Psoas muscle (tissue), 8 donors: ENCODE data around the gene BPTF. TPM values are rescaled to one million over a fixed set of nuclear protein-coding genes. Genes with fewer than 3 reads are reported as not detected.

ENCODE experiments used
- ATAC-seq, 4 donors: fragments of 200-7000 bp; cut with Tn5 transposase; one replicate each; pipeline ENCODE4 v1.9.1; 2020; ENCODE audit warnings: moderate library complexity in 3 of 4, mild to moderate bottlenecking in 2 of 4
- DNase-seq, 2 donors: peaks; one replicate each; pipeline ENCODE4 v3.0.0-alpha.2; 2020
- H3K27ac ChIP-seq: fragments of 200-600 bp; one replicate; pipeline ENCODE4 v1.8.0; 2022
- H3K27me3 ChIP-seq, 3 donors: fragments of 200-600 bp in 1 of 3; one replicate each; pipeline versions ENCODE4 v1.6.1 to v1.8.0; 2013 to 2022; ENCODE audit warnings: low read length in 2 of 3, mild to moderate bottlenecking in 2 of 3, moderate library complexity in 1 of 3; ENCODE audit not compliant: insufficient read depth in 3 of 3
- H3K36me3 ChIP-seq, 2 donors: fragments of 200-600 bp in 1 of 2; one replicate each; pipeline versions ENCODE4 v1.6.1 to v1.8.0; 2013 to 2022; ENCODE audit warnings: low read depth in 1 of 2, mild to moderate bottlenecking in 1 of 2, moderate library complexity in 1 of 2; ENCODE audit not compliant: insufficient read depth in 1 of 2
- H3K4me1 ChIP-seq: fragments of 200-600 bp; one replicate; pipeline ENCODE4 v1.8.0; 2022
- H3K4me3 ChIP-seq: fragments of 200-600 bp; one replicate; pipeline ENCODE4 v1.8.0; 2022; ENCODE audit warnings: mild to moderate bottlenecking
- H3K9me3 ChIP-seq: fragments of 200-600 bp; one replicate; pipeline ENCODE4 v1.8.0; 2022
- WGBS, 3 donors: extraction: QIAGEN DNeasy Blood & Tissue Kit; methylation state at CpG; one replicate each; pipeline versions ENCODE4 v1.1.6 to v1.1.7; 2013; 5-methylcytosine and 5-hydroxymethylcytosine counted together
- intact Hi-C, 2 donors: fragments of 100-400 bp; cut with DNase I; formaldehyde crosslinking; loops; one replicate each; pipeline versions ENCODE4 v1.11.0 to v1.14.2; 2022
- polyA plus RNA-seq, 3 donors: library from polyadenylated mRNA; stranded (reverse); fragments of 200-250 nt; gene quantifications; one replicate each; pipeline ENCODE4 v1.2.3, GENCODE V29; 2013
- total RNA-seq, 4 donors: library from RNA; stranded (reverse); fragmentation: NEBNext Ultra II Directional in 2 of 4; extraction: Animal tissue kit (Norgen Biotek cat#: 25700) in 2 of 4; gene quantifications; one replicate each; pipeline versions ENCODE4 v1.2.1 to v1.2.4, GENCODE V29; 2021 to 2023
- TF ChIP-seq, protein P1 (sequence below): fragments of 200-600 bp; IDR thresholded peaks from one replicate; pipeline ENCODE4 v1.8.0; 2022; ENCODE audit warnings: antibody characterized with exemption
- donor health status: healthy with polysubstance abuse.
- donor health status: DM: no; HTN: no; CAD: no; lungs with moderate emphysema.
- donor health status: Bipolar disorder and iron deficiency.
- donor health status: healthy.
- donor health status: DM: yes; HTN: yes; CAD: no.
- donor health status: DM: no; HTN: no; CAD: no.
- donor health status: DM: no; HTN: no; CAD: no.
- donor health status: DM: yes; HTN: yes; CAD: no.

BPTF gene
- total and polyA plus RNA-seq, 7 donors, result 10.0 to 60.9 (median 48.0) TPM

DNA sequence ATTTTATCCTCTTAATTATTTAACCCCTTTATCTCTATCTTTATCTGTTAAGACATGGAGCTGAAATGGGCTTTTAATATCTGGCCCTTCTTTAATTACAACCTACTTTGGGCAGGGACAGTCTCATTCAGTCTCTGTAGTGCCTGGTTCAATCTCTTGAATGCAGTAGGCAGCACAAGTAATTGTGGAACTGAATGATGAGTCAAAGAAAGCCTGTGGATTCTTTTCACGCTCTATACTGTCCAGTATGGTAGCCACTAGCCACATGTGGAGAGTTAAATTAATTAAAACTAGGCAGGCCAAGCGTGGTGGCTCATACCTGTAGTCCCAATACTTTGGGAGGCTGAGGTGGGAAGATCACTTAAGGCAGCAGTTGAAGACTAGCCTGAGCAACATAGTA is 9.3 kb downstream of the BPTF start:
- WGBS, 3 donors, result 98% methylated on average over 2 of the region's 2 CpGs
- H3K9me3 ChIP-seq, result no peaks in the 10 kb centered on the region
- TF ChIP-seq, protein P1, sequence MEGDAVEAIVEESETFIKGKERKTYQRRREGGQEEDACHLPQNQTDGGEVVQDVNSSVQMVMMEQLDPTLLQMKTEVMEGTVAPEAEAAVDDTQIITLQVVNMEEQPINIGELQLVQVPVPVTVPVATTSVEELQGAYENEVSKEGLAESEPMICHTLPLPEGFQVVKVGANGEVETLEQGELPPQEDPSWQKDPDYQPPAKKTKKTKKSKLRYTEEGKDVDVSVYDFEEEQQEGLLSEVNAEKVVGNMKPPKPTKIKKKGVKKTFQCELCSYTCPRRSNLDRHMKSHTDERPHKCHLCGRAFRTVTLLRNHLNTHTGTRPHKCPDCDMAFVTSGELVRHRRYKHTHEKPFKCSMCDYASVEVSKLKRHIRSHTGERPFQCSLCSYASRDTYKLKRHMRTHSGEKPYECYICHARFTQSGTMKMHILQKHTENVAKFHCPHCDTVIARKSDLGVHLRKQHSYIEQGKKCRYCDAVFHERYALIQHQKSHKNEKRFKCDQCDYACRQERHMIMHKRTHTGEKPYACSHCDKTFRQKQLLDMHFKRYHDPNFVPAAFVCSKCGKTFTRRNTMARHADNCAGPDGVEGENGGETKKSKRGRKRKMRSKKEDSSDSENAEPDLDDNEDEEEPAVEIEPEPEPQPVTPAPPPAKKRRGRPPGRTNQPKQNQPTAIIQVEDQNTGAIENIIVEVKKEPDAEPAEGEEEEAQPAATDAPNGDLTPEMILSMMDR, result no peak
- H3K27ac ChIP-seq, result no peak overlapping the region
- intact Hi-C loops, result no loop called here
- no peaks in the 10 kb centered on the region for H3K27me3 ChIP-seq
- ATAC-seq (no peak), DNase-seq (no peak)
- H3K4me1 ChIP-seq, result peaks cover 52% of the 10 kb centered on the region
- H3K4me3 ChIP-seq, result no peak overlapping the region
- H3K36me3 ChIP-seq, result no peaks in the 10 kb centered on the region

DNA sequence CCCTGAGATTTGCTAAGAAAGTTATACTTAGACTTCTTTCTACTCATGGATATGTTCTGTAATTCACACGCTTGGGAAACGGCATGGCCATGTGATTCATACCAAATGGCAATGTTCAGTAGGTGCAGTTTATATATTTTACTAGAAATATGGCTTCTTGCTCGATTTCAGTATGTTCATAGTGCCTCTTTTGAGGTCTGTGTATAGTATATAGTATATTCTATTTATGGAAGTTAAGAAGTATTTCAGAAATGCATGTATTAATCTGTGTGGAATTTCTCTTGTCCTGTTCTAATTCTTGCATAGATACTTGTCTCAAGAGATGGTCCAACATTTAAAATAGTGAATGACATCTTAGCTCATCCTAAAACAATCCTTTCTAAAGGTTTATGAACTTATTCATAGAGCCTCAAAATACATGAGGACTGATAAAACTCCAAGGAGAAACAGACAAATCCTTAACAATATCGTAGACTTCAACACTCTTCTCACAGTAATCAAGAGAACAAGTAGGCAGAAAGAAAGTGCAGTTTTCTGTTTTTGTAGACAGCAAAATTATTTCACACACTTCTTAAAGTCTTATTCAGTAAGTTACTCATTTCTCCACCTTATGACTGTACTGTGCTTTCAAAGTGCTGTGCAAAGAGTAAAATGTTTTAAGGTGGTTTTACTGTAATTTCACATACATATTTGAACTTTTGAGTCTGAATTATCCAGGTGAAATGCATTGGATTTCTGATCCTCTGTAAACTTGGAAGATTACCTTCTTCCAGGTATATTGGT is 11.1 kb downstream of the BPTF start:
- peak in 3 of 4 donors; percentile 27 to 75 (median 66) for ATAC-seq
- 24 to 29% (median 27%) methylated on average over 4 of the region's 4 CpGs for WGBS, 3 donors
- peak overlapping the region; percentile 24 for H3K27ac ChIP-seq
- peaks cover 36% of the 10 kb centered on the region for H3K4me1 ChIP-seq
- H3K36me3 ChIP-seq, result no peaks in the 10 kb centered on the region
- no peak overlapping the region for H3K4me3 ChIP-seq
- TF ChIP-seq, protein P1, result no peak
- intact Hi-C loops, result no loop called here
- no peak for DNase-seq
- H3K27me3 ChIP-seq, result no peaks in the 10 kb centered on the region
- no peaks in the 10 kb centered on the region for H3K9me3 ChIP-seq

DNA sequence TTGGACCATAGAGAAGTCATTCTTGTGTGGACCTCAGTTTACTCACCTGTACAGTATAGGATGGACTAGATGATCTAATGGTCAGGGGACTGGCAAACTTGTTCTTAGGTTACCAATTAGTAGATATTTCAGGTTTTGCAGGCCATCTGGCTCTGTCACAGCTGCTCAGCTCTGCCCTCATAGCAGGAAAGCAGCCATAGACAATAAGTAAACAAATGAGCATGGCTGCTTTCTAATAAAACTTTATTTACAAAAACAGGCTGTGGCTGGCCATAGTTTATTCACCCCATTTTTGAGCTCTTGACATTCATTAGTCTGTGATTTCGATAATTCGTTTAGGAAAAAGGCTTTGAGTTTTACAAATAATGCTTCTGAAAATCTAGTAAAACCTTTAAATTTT is 12.7 kb downstream of the BPTF start:
- no peaks in the 10 kb centered on the region for H3K36me3 ChIP-seq
- H3K4me1 ChIP-seq, result peaks cover 37% of the 10 kb centered on the region
- no peaks in the 10 kb centered on the region for H3K27me3 ChIP-seq
- no peaks in the 10 kb centered on the region for H3K9me3 ChIP-seq
- no peak overlapping the region for H3K4me3 ChIP-seq
- TF ChIP-seq, protein P1, result no peak
- ATAC-seq (no peak), DNase-seq (no peak)
- H3K27ac ChIP-seq, result no peak overlapping the region
- 96 to 100% (median 99%) methylated on average over 2 of the region's 2 CpGs for WGBS, 3 donors
- intact Hi-C loops, result no loop called here

- TF ChIP-seq, protein P1, result no peak
- Histone ChIP-seq H3K9me3 (no peaks in the 10 kb centered on the region), H3K4me1 (peaks cover 37% of the 10 kb centered on the region), H3K36me3 (no peaks in the 10 kb centered on the region), H3K4me3 (no peak overlapping the region), H3K27ac (no peak overlapping the region), H3K27me3 (no peaks in the 10 kb centered on the region)
- WGBS, 3 donors, result 87 to 92% (median 88%) methylated on average over 3 of the region's 3 CpGs
- intact Hi-C loops, result no loop called here
- ATAC-seq, result no peak
- DNase-seq, result no peak
Measured at GRCh38 chr17:67838538-67838937, 13.2 kb downstream of the BPTF start.

- H3K4me1 ChIP-seq, result peaks cover 23% of the 10 kb centered on the region
- H3K27me3 ChIP-seq, result no peaks in the 10 kb centered on the region
- no peak overlapping the region for H3K4me3 ChIP-seq
- intact Hi-C loops, result no loop called here
- DNase-seq (no peak), ATAC-seq (no peak)
- TF ChIP-seq, protein P1, result no peak
- no peaks in the 10 kb centered on the region for H3K9me3 ChIP-seq
- H3K36me3 ChIP-seq, result no peaks in the 10 kb centered on the region
- 90 to 97% (median 97%) methylated on average over 2 of the region's 2 CpGs for WGBS, 3 donors
- no peak overlapping the region for H3K27ac ChIP-seq
Measured at GRCh38 chr17:67841992-67842391, 16.7 kb downstream of the BPTF start.
